Upper lobe of left lung (tissue), 4 donors: ENCODE data around the gene AFAP1L2.

ENCODE experiments used
- CTCF ChIP-seq, 6 experiments: fragments of 450-650 bp in 4 of 6; fragments of 200-600 bp in 2 of 6; sonication (generic) in 2 of 6; IDR thresholded peaks; one replicate each; pipeline ENCODE4 v1.5.1; 2016 to 2019; ENCODE audit warnings: antibody characterized with exemption in 6 of 6
- EP300 ChIP-seq, 4 donors: sonication (generic); formaldehyde crosslinking; IDR thresholded peaks; one replicate each; pipeline ENCODE4 v1.5.1; 2017; ENCODE audit warnings: antibody characterized with exemption in 4 of 4, control low read depth in 2 of 4

- TF ChIP-seq CTCF (IDR thresholded peaks at IDR 0.05) (no peak), EP300 (IDR thresholded peaks at IDR 0.05) (no peak)
These were observed 4.7 kb upstream of the AFAP1L2 start for GRCh38 chr10:114408968-114409444.
